ENCODE results near the gene ANKRD44. TPM values are rescaled to one million over a fixed set of nuclear protein-coding genes. Genes with fewer than 3 reads are reported as not detected.

The ANKRD44 gene
- total and polyA plus RNA-seq, 7 donors, result 0.35 to 9.3 (median 1.7) TPM

- no peak for DNase-seq
- ATAC-seq, result peak in 2 of 4 donors; percentile 36 to 42
- H3K27me3 ChIP-seq (ENCODE audit: insufficient read depth in 3 of 3, low read length in 2 of 3), result no peaks in the 10 kb centered on the region
- 11 to 17% (median 13%) methylated on average over 7 of the region's 7 CpGs for WGBS, 3 donors
- peak overlapping the region; percentile 37 for H3K4me3 ChIP-seq
- no peak overlapping the region for H3K27ac ChIP-seq
- no peak for TF ChIP-seq CTCF (IDR thresholded peaks at IDR 0.05)
- H3K36me3 ChIP-seq (ENCODE audit: insufficient read depth in 1 of 2, low read depth in 1 of 2), result no peaks in the 10 kb centered on the region
- no peaks in the 10 kb centered on the region for H3K9me3 ChIP-seq
- intact Hi-C loops (cut with DNase I), result no loop called here
- H3K4me1 ChIP-seq, result no peaks in the 10 kb centered on the region
These were observed 343.5 kb downstream of the ANKRD44 start for GRCh38 chr2:196967116-196967515.

GRCh38 chr2:196966061-196966460 lies 344.5 kb downstream of the ANKRD44 start:
- H3K36me3 ChIP-seq (ENCODE audit: insufficient read depth in 1 of 2, low read depth in 1 of 2), result no peaks in the 10 kb centered on the region
- no peak overlapping the region for H3K27ac ChIP-seq
- H3K4me1 ChIP-seq, result no peaks in the 10 kb centered on the region
- intact Hi-C loops (cut with DNase I), result no loop called here
- no peaks in the 10 kb centered on the region for H3K27me3 ChIP-seq (ENCODE audit: insufficient read depth in 3 of 3, low read length in 2 of 3)
- WGBS, 3 donors, result 67 to 71% (median 70%) methylated on average over 3 of the region's 3 CpGs
- no peak for TF ChIP-seq CTCF (IDR thresholded peaks at IDR 0.05)
- no peak for DNase-seq
- H3K4me3 ChIP-seq, result no peak overlapping the region
- H3K9me3 ChIP-seq, result no peaks in the 10 kb centered on the region
- ATAC-seq, result no peak

- intact Hi-C loops (cut with DNase I), result no loop called here
- Histone ChIP-seq H3K4me3 (no peak overlapping the region), H3K27ac (no peak overlapping the region), H3K4me1 (no peaks in the 10 kb centered on the region), H3K27me3 (ENCODE audit: insufficient read depth in 3 of 3, low read length in 2 of 3) (no peaks in the 10 kb centered on the region), H3K9me3 (no peaks in the 10 kb centered on the region), H3K36me3 (ENCODE audit: insufficient read depth in 1 of 2, low read depth in 1 of 2) (no peaks in the 10 kb centered on the region)
- TF ChIP-seq CTCF (IDR thresholded peaks at IDR 0.05), result no peak
- no peak for ATAC-seq
- 76 to 85% (median 79%) methylated on average over 4 of the region's 4 CpGs for WGBS, 3 donors
- DNase-seq, result no peak
These were observed 344.9 kb downstream of the ANKRD44 start for GRCh38 chr2:196965651-196966050.

- H3K36me3 ChIP-seq (ENCODE audit: insufficient read depth in 1 of 2, low read depth in 1 of 2), result no peaks in the 10 kb centered on the region
- intact Hi-C loops (cut with DNase I), result no loop called here
- WGBS, 3 donors, result 76 to 81% (median 80%) methylated on average over 1 of the region's 1 CpG
- H3K4me3 ChIP-seq, result no peak overlapping the region
- ATAC-seq (no peak), DNase-seq (no peak)
- no peaks in the 10 kb centered on the region for H3K9me3 ChIP-seq
- no peaks in the 10 kb centered on the region for H3K4me1 ChIP-seq
- no peaks in the 10 kb centered on the region for H3K27me3 ChIP-seq (ENCODE audit: insufficient read depth in 3 of 3, low read length in 2 of 3)
- H3K27ac ChIP-seq, result no peak overlapping the region
- no peak for TF ChIP-seq CTCF (IDR thresholded peaks at IDR 0.05)
These were observed 346.6 kb downstream of the ANKRD44 start for GRCh38 chr2:196963961-196964360.

- intact Hi-C loops (cut with DNase I), result no loop called here
- ATAC-seq, result no peak
- no peak overlapping the region for H3K4me3 ChIP-seq
- no peak overlapping the region for H3K27ac ChIP-seq
- H3K36me3 ChIP-seq (ENCODE audit: insufficient read depth in 1 of 2, low read depth in 1 of 2), result no peaks in the 10 kb centered on the region
- no peaks in the 10 kb centered on the region for H3K9me3 ChIP-seq
- WGBS, 3 donors, result 67 to 72% (median 68%) methylated on average over 2 of the region's 2 CpGs
- no peaks in the 10 kb centered on the region for H3K4me1 ChIP-seq
- no peaks in the 10 kb centered on the region for H3K27me3 ChIP-seq (ENCODE audit: insufficient read depth in 3 of 3, low read length in 2 of 3)
- no peak for TF ChIP-seq CTCF (IDR thresholded peaks at IDR 0.05)
- no peak for DNase-seq
These were observed 347.5 kb downstream of the ANKRD44 start for GRCh38 chr2:196963043-196963442.
